Upper lobe of left lung (tissue), 6 donors: Measurements from ENCODE around the gene SMYD2. TPM values are rescaled to one million over a fixed set of nuclear protein-coding genes. Genes with fewer than 3 reads are reported as not detected.
A peak's percentile ranks its signal among the peaks of the same experiment; 100 is the strongest.

ENCODE experiments used
- ATAC-seq, 2 donors: fragments of 200-7000 bp; cut with Tn5 transposase; one replicate each; pipeline ENCODE4 v1.9.1; 2022; ENCODE audit warnings: mild to moderate bottlenecking in 2 of 2, moderate library complexity in 2 of 2; ENCODE audit not compliant: low FRiP score in 2 of 2
- DNase-seq, 2 donors: peaks; one replicate each; pipeline ENCODE4 v3.0.0-alpha.2; 2019 to 2020
- H3K27ac ChIP-seq, 4 donors: fragments of 200-600 bp; sonication (generic); one replicate each; pipeline ENCODE4 v1.5.1; 2016 to 2019
- H3K27me3 ChIP-seq, 4 donors: fragments of 200-600 bp; sonication (generic); one replicate each; pipeline ENCODE4 v1.5.1; 2017 to 2019
- H3K36me3 ChIP-seq, 4 donors: fragments of 200-600 bp; sonication (generic); one replicate each; pipeline ENCODE4 v1.5.1; 2016 to 2019
- H3K4me1 ChIP-seq, 4 donors: fragments of 200-600 bp; sonication (generic); one replicate each; pipeline ENCODE4 v1.5.1; 2018 to 2019
- H3K4me3 ChIP-seq, 4 donors: fragments of 200-600 bp; sonication (generic); one replicate each; pipeline ENCODE4 v1.5.1; 2017 to 2019; ENCODE audit warnings: mild to moderate bottlenecking in 2 of 4, moderate library complexity in 1 of 4
- H3K9me3 ChIP-seq, 4 donors: fragments of 200-600 bp; sonication (generic); one replicate each; pipeline ENCODE4 v1.5.1; 2018 to 2019
- CTCF ChIP-seq, 6 experiments: fragments of 450-650 bp in 4 of 6; fragments of 200-600 bp in 2 of 6; sonication (generic) in 2 of 6; IDR thresholded peaks; one replicate each; pipeline ENCODE4 v1.5.1; 2016 to 2019; ENCODE audit warnings: antibody characterized with exemption in 6 of 6
- EP300 ChIP-seq, 4 donors: sonication (generic); formaldehyde crosslinking; IDR thresholded peaks; one replicate each; pipeline ENCODE4 v1.5.1; 2017; ENCODE audit warnings: antibody characterized with exemption in 4 of 4, control low read depth in 2 of 4
- POLR2A ChIP-seq, 4 donors: fragments of 450-650 bp; IDR thresholded peaks; one replicate each; pipeline ENCODE4 v1.5.1; 2016 to 2017; ENCODE audit warnings: antibody characterized with exemption in 4 of 4, mild to moderate bottlenecking in 2 of 4
- POLR2AphosphoS5 ChIP-seq, 2 donors: sonication (generic); formaldehyde crosslinking; IDR thresholded peaks; one replicate each; pipeline ENCODE4 v1.5.1; 2017; ENCODE audit warnings: antibody characterized with exemption in 2 of 2
- WGBS, 2 donors: methylation state at CpG; one replicate each; pipeline ENCODE4 v1.1.5; 2017 to 2018; 5-methylcytosine and 5-hydroxymethylcytosine counted together
- total RNA-seq, 6 donors: library from RNA; depleted of rRNA in 4 of 6; stranded (reverse); fragments of >200 nt in 4 of 6; gene quantifications; one replicate each; pipeline versions ENCODE4 v1.1.0 to v1.2.1, GENCODE V29; 2016 to 2021
- donor health status: DM: no; HTN: no; CAD: no; lungs with moderate emphysema.
- donor health status: DM: no; HTN: yes; CAD: no; lungs with severe emphysema.

The SMYD2 gene
- total RNA-seq, 6 donors from 2014 or later = 22.6 to 52.9 (median 34.8) TPM

GRCh38 chr1:214248311-214249085 is 32.5 kb upstream of the SMYD2 start:
- no peak for ATAC-seq
- H3K27ac ChIP-seq = no peak overlapping the region
- WGBS, 2 donors = 82% methylated on average over 7 of the region's 7 CpGs
- no peaks in the 10 kb centered on the region for H3K4me1 ChIP-seq
- DNase-seq = no peak
- H3K9me3 ChIP-seq = no peaks in the 10 kb centered on the region
- TF ChIP-seq EP300 (IDR thresholded peaks at IDR 0.05) (no peak), CTCF (IDR thresholded peaks at IDR 0.05) (no peak), POLR2AphosphoS5 (IDR thresholded peaks at IDR 0.05) (no peak)
- no peak overlapping the region for H3K4me3 ChIP-seq
- no peaks in the 10 kb centered on the region for H3K36me3 ChIP-seq
- H3K27me3 ChIP-seq = no peaks in the 10 kb centered on the region

GRCh38 chr1:214249651-214250050 is 31.3 kb upstream of the SMYD2 start:
- Histone ChIP-seq H3K4me1 (no peaks in the 10 kb centered on the region), H3K36me3 (no peaks in the 10 kb centered on the region), H3K4me3 (no peak overlapping the region), H3K9me3 (no peaks in the 10 kb centered on the region), H3K27ac (no peak overlapping the region), H3K27me3 (no peaks in the 10 kb centered on the region)
- TF ChIP-seq POLR2A (IDR thresholded peaks at IDR 0.05) (no peak), POLR2AphosphoS5 (IDR thresholded peaks at IDR 0.05) (no peak), CTCF (IDR thresholded peaks at IDR 0.05) (no peak), EP300 (IDR thresholded peaks at IDR 0.05) (no peak)
- ATAC-seq (no peak), DNase-seq (peak in 1 of 2 donors; percentile 22)
- 91 to 95% methylated on average over 14 of the region's 14 CpGs for WGBS, 2 donors

GRCh38 chr1:214251354-214251753 is 29.6 kb upstream of the SMYD2 start:
- Histone ChIP-seq H3K27ac (no peak overlapping the region), H3K27me3 (no peaks in the 10 kb centered on the region), H3K9me3 (peaks cover 0 to 4% (median 0%) of the 10 kb centered on the region in 4 donors), H3K4me1 (no peaks in the 10 kb centered on the region), H3K4me3 (no peak overlapping the region), H3K36me3 (no peaks in the 10 kb centered on the region)
- TF ChIP-seq POLR2AphosphoS5 (IDR thresholded peaks at IDR 0.05) (no peak), CTCF (IDR thresholded peaks at IDR 0.05) (no peak), POLR2A (IDR thresholded peaks at IDR 0.05) (no peak), EP300 (IDR thresholded peaks at IDR 0.05) (no peak)
- ATAC-seq (no peak), DNase-seq (no peak)
- WGBS, 2 donors = 72 to 75% methylated on average over 2 of the region's 2 CpGs

GRCh38 chr1:214255509-214255908 is 25.4 kb upstream of the SMYD2 start:
- H3K36me3 ChIP-seq = no peaks in the 10 kb centered on the region
- DNase-seq = no peak
- H3K27ac ChIP-seq = no peak overlapping the region
- no peaks in the 10 kb centered on the region for H3K27me3 ChIP-seq
- 70 to 89% methylated on average over 2 of the region's 2 CpGs for WGBS, 2 donors
- H3K9me3 ChIP-seq = peaks cover 0 to 4% (median 0%) of the 10 kb centered on the region in 4 donors
- no peak for ATAC-seq
- H3K4me3 ChIP-seq = no peak overlapping the region
- H3K4me1 ChIP-seq = no peaks in the 10 kb centered on the region
- TF ChIP-seq CTCF (IDR thresholded peaks at IDR 0.05) (no peak), POLR2AphosphoS5 (IDR thresholded peaks at IDR 0.05) (no peak), EP300 (IDR thresholded peaks at IDR 0.05) (no peak), POLR2A (IDR thresholded peaks at IDR 0.05) (no peak)
